GM12874 (cell line): ENCODE results near the gene TTLL9.

ENCODE experiments used
- CTCF ChIP-seq: IDR thresholded peaks from 2 replicates; pipeline ENCODE4 v1.5.1; 2011; ENCODE audit warnings: low read depth, mild to moderate bottlenecking, control low read depth, low read length, moderate library complexity; ENCODE audit not compliant: insufficient read depth

TTLL9 gene

GRCh38 chr20:31914170-31914569 is 43.7 kb downstream of the TTLL9 start:
- no peak for TF ChIP-seq CTCF

- no peak for TF ChIP-seq CTCF
Measured at GRCh38 chr20:31915491-31916280, 45.3 kb downstream of the TTLL9 start.

- TF ChIP-seq CTCF, result no peak
Measured at GRCh38 chr20:31916708-31917107, 46.3 kb downstream of the TTLL9 start.

GRCh38 chr20:31918466-31919105 is 48.2 kb downstream of the TTLL9 start:
- TF ChIP-seq CTCF, result no peak

- no peak for TF ChIP-seq CTCF
Measured at GRCh38 chr20:31919410-31920155, 49.1 kb downstream of the TTLL9 start.

GRCh38 chr20:31920275-31920855 is 49.9 kb downstream of the TTLL9 start:
- TF ChIP-seq CTCF, result no peak

GRCh38 chr20:31922181-31922580 is 51.7 kb downstream of the TTLL9 start:
- TF ChIP-seq CTCF, result no peak
